Duodenal mucosa (tissue), 2 donors: ENCODE results near the gene ZSCAN31.
"Not testable (repeated sequence)": the region's sequence is repeated elsewhere in the genome, so short reads cannot be mapped to it uniquely, and the experiment has no call there.

Experiments used
- H3K27ac ChIP-seq: one replicate; pipeline ENCODE4 v1.7.0; 2013; ENCODE audit warnings: low read depth, low read length
- H3K27me3 ChIP-seq, 2 donors: one replicate each; pipeline ENCODE4 v1.7.0; 2013; ENCODE audit warnings: low read length in 2 of 2, control low read depth in 1 of 2; ENCODE audit not compliant: insufficient read depth in 2 of 2, control insufficient read depth in 1 of 2
- H3K36me3 ChIP-seq, 2 donors: one replicate each; pipeline ENCODE4 v1.7.0; 2013; ENCODE audit warnings: low read length in 2 of 2, control low read depth in 1 of 2; ENCODE audit not compliant: insufficient read depth in 2 of 2, control insufficient read depth in 1 of 2
- H3K4me1 ChIP-seq, 2 donors: one replicate each; pipeline ENCODE4 v1.7.0; 2013; ENCODE audit warnings: low read length in 2 of 2, control low read depth in 1 of 2; ENCODE audit not compliant: insufficient read depth in 2 of 2, control insufficient read depth in 1 of 2
- H3K4me3 ChIP-seq, 2 donors: one replicate each; pipeline ENCODE4 v1.7.0; 2013; ENCODE audit warnings: low read length in 2 of 2, low read depth in 1 of 2
- H3K9ac ChIP-seq, 2 donors: one replicate each; pipeline ENCODE4 v1.7.0; 2013; ENCODE audit warnings: low read length in 2 of 2, low read depth in 1 of 2
- H3K9me3 ChIP-seq, 2 donors: one replicate each; pipeline ENCODE4 v1.7.0; 2013; ENCODE audit warnings: low read length in 2 of 2, control low read depth in 1 of 2; ENCODE audit not compliant: control insufficient read depth in 1 of 2

Gene ZSCAN31

DNA sequence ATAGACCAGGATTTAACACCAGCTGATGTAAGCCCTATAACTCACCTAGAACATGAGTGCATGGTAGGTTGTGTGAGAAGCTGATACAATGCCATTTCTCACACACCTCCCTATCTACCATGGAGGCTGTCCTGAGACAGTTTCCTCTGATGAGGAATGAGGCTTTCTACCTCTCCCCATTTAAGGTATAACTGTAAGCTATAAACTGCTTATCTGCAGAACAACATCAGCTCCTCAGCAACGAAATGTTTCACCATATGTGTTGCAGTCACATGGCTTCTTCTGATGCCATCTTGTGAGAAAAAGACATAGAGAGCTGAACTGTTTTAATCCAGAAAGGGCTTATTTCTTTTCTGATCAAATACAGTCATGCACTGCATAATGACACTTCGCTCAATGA is 34.5 kb upstream of the ZSCAN31 start:
- H3K4me1 ChIP-seq, result no peaks in the 10 kb centered on the region
- H3K27me3 ChIP-seq, result no peaks in the 10 kb centered on the region
- H3K4me3 ChIP-seq, result no peak overlapping the region
- H3K36me3 ChIP-seq, result peaks cover 0 to 11% of the 10 kb centered on the region in 2 donors
- H3K27ac ChIP-seq, result no peak overlapping the region
- no peak overlapping the region for H3K9ac ChIP-seq
- H3K9me3 ChIP-seq, result no peaks in the 10 kb centered on the region

DNA sequence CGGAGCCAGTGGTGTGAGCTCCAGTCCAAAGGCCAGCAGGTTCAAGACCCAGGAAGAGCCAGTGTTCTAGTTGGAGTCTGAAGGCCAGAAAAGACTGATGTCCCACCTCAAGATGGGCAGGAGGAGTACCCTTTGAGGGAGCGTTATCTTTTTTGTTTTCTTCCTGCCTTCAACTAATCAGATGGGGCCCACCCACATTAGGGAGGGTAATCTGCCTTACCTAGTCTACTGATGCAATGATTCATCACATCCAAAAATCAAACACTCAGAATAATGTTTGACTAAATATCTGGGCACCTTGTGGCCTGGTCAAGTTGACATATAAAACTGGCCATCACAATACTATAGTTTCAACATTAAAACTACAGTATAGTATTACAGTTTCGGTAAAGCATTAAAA is 33.5 kb upstream of the ZSCAN31 start:
- H3K9ac ChIP-seq, result no peak overlapping the region
- no peaks in the 10 kb centered on the region for H3K4me1 ChIP-seq
- no peaks in the 10 kb centered on the region for H3K9me3 ChIP-seq
- H3K36me3 ChIP-seq, result peaks cover 0 to 20% of the 10 kb centered on the region in 2 donors
- H3K27me3 ChIP-seq, result no peaks in the 10 kb centered on the region
- no peak overlapping the region for H3K4me3 ChIP-seq
- H3K27ac ChIP-seq, result no peak overlapping the region

DNA sequence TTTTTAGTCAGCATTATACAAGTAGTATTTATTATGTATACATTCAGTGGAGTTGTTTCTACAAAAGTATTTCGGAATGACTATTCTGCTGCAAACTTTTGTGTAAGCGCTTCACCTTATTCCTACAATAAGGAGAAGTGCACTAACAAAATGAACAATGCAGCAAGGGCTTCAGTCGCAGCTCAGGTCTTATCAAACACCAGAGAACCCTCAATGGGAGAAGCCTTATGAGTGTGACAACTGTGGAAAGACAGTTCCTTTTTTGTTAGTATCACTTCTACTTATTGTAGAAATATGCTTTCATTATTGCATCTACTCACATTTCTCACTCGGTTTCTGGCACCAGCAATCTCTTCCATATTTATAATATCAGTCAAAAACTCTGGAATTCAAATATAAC is 32.6 kb upstream of the ZSCAN31 start:
- Histone ChIP-seq H3K4me1 (no peaks in the 10 kb centered on the region), H3K27me3 (no peaks in the 10 kb centered on the region), H3K9me3 (no peaks in the 10 kb centered on the region), H3K36me3 (peaks cover 0 to 29% of the 10 kb centered on the region in 2 donors), H3K9ac (no peak overlapping the region), H3K4me3 (no peak overlapping the region), H3K27ac (no peak overlapping the region)

DNA sequence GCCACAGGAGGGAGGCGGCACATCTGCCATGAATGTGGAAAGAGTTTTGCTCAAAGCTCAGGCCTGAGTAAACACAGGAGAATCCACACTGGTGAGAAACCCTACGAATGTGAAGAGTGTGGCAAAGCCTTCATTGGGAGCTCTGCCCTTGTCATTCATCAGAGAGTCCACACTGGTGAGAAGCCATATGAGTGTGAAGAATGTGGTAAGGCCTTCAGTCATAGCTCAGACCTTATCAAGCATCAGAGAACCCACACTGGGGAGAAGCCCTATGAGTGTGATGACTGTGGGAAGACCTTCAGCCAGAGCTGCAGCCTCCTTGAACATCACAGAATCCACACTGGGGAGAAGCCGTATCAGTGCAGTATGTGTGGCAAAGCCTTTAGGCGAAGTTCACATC is 29.6 kb upstream of the ZSCAN31 start:
- H3K4me1 ChIP-seq, H3K9me3 ChIP-seq, H3K27ac ChIP-seq, H3K27me3 ChIP-seq, H3K9ac ChIP-seq, H3K4me3 ChIP-seq: not testable (repeated sequence)
- H3K36me3 ChIP-seq, result peaks cover 0 to 31% of the 10 kb centered on the region in 2 donors

DNA sequence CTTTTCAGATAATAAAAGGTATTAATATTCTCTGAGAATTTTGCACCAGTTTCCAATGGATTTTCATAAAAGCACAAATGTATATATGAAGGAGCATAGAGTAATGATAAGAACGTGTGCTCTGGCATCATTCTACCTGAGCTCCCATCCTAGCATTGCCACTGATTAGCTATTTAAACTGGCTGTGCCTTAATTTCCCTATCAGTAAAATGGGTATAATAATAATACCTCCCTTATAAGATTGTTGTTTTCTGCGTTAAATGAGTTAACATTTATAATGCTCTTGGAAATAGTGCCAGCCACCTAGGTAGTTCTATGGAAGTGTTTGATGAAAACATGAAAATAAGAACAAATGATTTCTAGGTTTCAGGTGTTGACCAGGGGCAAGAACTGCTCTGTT is 25.0 kb upstream of the ZSCAN31 start:
- Histone ChIP-seq H3K36me3 (peaks cover 0 to 24% of the 10 kb centered on the region in 2 donors), H3K9me3 (no peaks in the 10 kb centered on the region), H3K9ac (no peak overlapping the region), H3K4me3 (no peak overlapping the region), H3K4me1 (peaks cover 4 to 6% of the 10 kb centered on the region in 2 donors), H3K27ac (no peak overlapping the region), H3K27me3 (no peaks in the 10 kb centered on the region)

DNA sequence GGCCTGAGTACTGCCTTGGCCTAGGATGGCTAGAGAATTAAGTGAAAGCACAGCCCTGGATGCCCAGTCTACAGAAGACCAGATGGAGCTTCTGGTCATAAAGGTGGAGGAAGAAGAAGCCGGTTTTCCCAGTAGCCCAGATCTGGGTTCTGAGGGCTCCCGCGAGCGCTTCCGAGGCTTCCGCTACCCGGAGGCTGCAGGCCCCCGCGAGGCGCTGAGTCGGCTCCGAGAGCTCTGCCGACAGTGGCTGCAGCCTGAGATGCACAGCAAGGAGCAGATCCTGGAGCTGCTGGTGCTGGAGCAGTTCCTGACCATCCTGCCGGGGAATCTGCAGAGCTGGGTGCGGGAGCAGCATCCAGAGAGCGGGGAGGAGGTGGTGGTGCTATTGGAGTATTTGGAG is 23.6 kb upstream of the ZSCAN31 start:
- H3K27ac ChIP-seq, H3K4me3 ChIP-seq, H3K9me3 ChIP-seq, H3K27me3 ChIP-seq, H3K9ac ChIP-seq: not testable (repeated sequence)
- H3K36me3 ChIP-seq, result peaks cover 0 to 12% of the 10 kb centered on the region in 2 donors
- H3K4me1 ChIP-seq, result peaks cover 14 to 18% of the 10 kb centered on the region in 2 donors

DNA sequence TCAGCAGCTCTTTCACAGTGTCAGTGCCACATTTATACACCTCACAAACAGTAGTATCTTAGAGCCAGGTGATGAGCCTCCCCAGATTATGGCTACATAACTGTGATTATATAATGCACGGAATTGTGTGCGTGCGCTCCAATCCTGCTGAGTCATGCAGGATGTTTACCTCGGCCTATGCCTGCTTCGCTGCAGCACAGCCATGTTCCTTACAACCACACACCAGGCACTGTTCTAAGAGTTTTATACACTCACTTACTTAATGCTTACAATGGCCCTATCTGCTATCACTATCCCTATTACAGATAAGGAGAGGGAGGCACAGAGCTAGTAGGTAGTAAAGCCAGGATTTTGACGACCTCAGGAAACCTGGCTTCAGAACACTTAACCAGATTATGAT is 21.1 kb upstream of the ZSCAN31 start:
- Histone ChIP-seq H3K27me3 (no peaks in the 10 kb centered on the region), H3K27ac (no peak overlapping the region), H3K4me1 (peaks cover 14 to 23% of the 10 kb centered on the region in 2 donors), H3K9me3 (no peaks in the 10 kb centered on the region), H3K4me3 (no peak overlapping the region), H3K9ac (no peak overlapping the region), H3K36me3 (no peaks in the 10 kb centered on the region)

DNA sequence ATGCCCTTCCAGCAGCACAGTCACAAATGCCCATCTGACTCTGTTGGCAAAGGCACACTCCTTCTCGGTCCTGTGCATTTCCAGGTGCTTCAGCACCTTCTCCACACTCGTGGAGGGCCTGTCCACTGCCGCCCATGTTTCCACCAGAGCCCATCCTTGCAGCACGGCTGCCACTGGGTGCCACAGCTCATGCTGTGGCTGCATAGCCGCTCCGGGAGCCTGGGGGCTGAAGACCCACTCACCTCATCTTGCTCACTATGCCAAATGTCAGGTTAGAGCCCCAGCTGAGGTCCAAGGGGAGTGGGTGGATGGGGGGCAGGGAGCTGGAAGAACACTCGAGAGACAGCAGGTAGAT is 20.7 kb upstream of the ZSCAN31 start:
- H3K27ac ChIP-seq, result no peak overlapping the region
- H3K9ac ChIP-seq, result peak overlapping the region; percentile 82 to 84
- H3K36me3 ChIP-seq, result no peaks in the 10 kb centered on the region
- H3K4me1 ChIP-seq, result peaks cover 15 to 23% of the 10 kb centered on the region in 2 donors
- no peaks in the 10 kb centered on the region for H3K27me3 ChIP-seq
- no peaks in the 10 kb centered on the region for H3K9me3 ChIP-seq
- H3K4me3 ChIP-seq, result peak overlapping the region; percentile 76 to 90

DNA sequence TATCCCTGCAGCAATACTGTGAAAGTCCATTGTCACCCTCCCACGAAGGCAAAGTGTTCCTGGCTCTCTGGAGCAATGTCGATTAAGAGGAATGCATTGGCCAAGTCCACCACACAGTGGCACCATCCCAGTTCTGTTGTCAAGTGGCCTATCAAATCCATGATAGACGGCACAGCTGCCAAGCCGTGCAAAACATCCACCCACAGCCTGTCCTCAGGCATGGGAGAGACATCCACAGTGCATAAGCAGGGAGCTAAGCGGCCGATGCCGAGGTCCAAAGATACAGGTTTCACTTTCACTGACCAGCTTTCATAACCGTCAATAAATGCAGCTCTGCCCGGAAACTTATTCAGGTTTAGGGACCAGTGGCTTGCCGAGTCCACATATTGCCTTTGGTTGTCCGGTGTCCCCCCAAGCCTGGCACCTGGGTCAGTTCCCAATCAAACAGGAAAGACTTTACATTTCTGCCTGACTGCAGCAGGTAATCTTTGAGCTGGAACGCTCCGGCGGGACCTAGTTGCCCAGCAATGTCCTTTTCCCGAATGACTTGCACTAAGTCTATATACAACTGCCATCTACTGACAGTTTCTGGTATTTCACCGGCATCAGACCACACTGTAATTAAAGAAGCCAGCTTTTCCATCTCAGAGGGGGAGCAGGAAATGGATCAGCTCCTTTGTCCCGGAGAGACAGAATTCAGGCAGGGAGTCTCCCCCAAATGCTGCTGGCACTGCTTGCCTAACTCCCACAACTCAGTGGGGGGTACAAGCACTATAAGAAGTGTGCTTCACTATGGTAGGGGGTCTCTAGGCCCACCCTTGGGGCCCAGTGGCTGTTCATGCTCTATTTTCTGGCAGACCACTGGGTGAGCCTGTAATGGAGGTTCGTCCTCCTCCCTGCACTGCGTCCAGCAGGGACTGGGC is 20.1 kb upstream of the ZSCAN31 start:
- Histone ChIP-seq H3K9ac (peak overlapping the region; percentile 82 to 84), H3K9me3 (no peaks in the 10 kb centered on the region), H3K36me3 (no peaks in the 10 kb centered on the region), H3K27ac (peak overlapping the region; percentile 83), H3K4me3 (peak overlapping the region; percentile 76 to 90), H3K4me1 (peaks cover 21 to 30% of the 10 kb centered on the region in 2 donors), H3K27me3 (no peaks in the 10 kb centered on the region)

DNA sequence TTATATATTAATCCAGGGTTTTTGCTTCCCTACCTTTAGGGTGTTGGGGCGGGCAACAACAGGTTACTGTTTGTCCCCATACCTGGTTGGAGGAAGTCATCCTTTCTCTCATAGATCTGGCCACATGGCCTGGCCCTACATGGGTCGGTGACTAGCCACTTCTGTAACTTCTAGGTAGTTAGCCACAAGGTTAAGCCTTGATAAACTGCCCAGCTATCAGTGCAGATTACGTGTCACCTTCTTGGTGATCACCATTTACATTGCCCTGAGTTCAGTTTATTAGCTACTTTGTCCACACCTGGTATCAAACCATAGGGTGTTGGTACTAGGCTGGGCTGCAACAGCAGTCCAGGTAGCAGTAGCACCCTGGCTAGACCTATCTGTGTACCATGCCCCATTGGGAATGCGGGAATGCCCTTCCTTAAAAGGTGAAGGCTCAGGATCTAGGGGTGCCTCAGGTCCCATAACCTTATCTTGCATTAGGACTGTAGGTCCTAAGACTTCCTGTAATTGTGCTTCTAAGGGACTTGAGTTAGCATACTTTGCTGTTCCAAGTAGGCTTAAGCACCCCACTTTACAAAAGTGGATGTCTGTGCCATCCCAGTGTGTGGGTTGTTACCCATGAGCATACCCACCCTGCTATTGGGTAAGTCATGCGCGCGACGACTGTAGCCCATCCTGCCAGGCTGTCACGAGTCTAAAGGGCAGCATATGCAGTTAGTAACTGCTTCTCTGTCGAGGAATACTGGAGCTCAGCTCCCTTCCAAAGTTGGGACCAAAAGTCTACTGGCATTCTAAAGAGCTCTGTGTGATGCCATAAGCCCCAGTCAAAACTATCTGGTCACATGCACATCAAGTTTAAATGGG is 19.0 kb upstream of the ZSCAN31 start:
- H3K4me3 ChIP-seq, result peak overlapping the region; percentile 76 to 90

More for the DNA sequence above, 19.0 kb upstream of the ZSCAN31 start:
- Histone ChIP-seq H3K9me3 (no peaks in the 10 kb centered on the region), H3K27me3 (no peaks in the 10 kb centered on the region), H3K4me1 (peaks cover 29 to 40% of the 10 kb centered on the region in 2 donors), H3K27ac (no peak overlapping the region), H3K9ac (peak overlapping the region; percentile 82 to 84), H3K36me3 (no peaks in the 10 kb centered on the region)
